PC-3 (cell line): ENCODE data around the gene RALGPS1. TPM values are rescaled to one million over a fixed set of nuclear protein-coding genes. Genes with fewer than 3 reads are reported as not detected.
A peak's percentile ranks its signal among the peaks of the same experiment; 100 is the strongest.

Source experiments
- ATAC-seq: fragments of 200-7000 bp; cut with Tn5 transposase; 2 replicates; pipeline ENCODE4 v1.9.1; 2020; ENCODE audit warnings: mild to moderate bottlenecking, moderate library complexity
- BruUV-seq: library from RNA; stranded (reverse); fragments of 400-500 nt; replicated peaks from 2 replicates; lab custom pipeline; 2021; lab: Mats Ljungman, UMichigan
- CTCF ChIA-PET: fragments of 300-600 bp; sonication (Branson Sonifier 250); formaldehyde crosslinking; loops from one replicate; lab custom pipeline; 2022; ENCODE audit warnings: antibody characterized with exemption; lab: Charles Lee
- POLR2A ChIA-PET: fragments of 300-600 bp; sonication (Branson Sonifier 250); formaldehyde crosslinking; loops from one replicate; lab custom pipeline; 2022; ENCODE audit warnings: antibody characterized with exemption; ENCODE audit not compliant: unreplicated experiment; lab: Charles Lee
- DNase-seq: peaks from one replicate; pipeline ENCODE4 v3.0.0-alpha.2; 2015
- H2AFZ ChIP-seq: fragments of 300-600 bp; sonication (generic); 2 replicates; pipeline ENCODE4 v1.6.0; 2016; ENCODE audit warnings: antibody characterized with exemption, low read length
- H3F3A ChIP-seq: fragments of 300-600 bp; sonication (generic); one replicate; pipeline ENCODE4 v1.6.0; 2017; ENCODE audit warnings: antibody characterized with exemption, low read length, control low read depth, mild to moderate bottlenecking; ENCODE audit not compliant: unreplicated experiment
- H3K27ac ChIP-seq: fragments of 300-600 bp; sonication (generic); 2 replicates; pipeline ENCODE4 v1.5.1; 2016; ENCODE audit warnings: mild to moderate bottlenecking, low read length
- H3K27me3 ChIP-seq: fragments of 300-600 bp; sonication (generic); 2 replicates; pipeline ENCODE4 v1.6.1; 2016; ENCODE audit warnings: low read length, mixed read lengths
- H3K36me3 ChIP-seq: fragments of 300-600 bp; sonication (generic); 2 replicates; pipeline ENCODE4 v1.6.1; 2016; ENCODE audit warnings: low read depth, mixed run types, low read length, mixed read lengths
- H3K4me1 ChIP-seq: fragments of 300-600 bp; sonication (generic); 2 replicates; pipeline ENCODE4 v1.5.1; 2016; ENCODE audit warnings: low read length; ENCODE audit not compliant: insufficient read depth
- H3K4me2 ChIP-seq: fragments of 300-600 bp; sonication (generic); 2 replicates; pipeline ENCODE4 v1.6.0; 2016; ENCODE audit warnings: low read length
- H3K4me3 ChIP-seq: fragments of 300-600 bp; sonication (generic); 2 replicates; pipeline ENCODE4 v1.5.1; 2016; ENCODE audit warnings: mild to moderate bottlenecking, low read length, mixed read lengths
- H3K79me2 ChIP-seq: fragments of 300-600 bp; sonication (generic); 2 replicates; pipeline ENCODE4 v1.6.1; 2017; ENCODE audit warnings: low read length, mixed read lengths
- H3K9ac ChIP-seq: fragments of 300-600 bp; sonication (generic); 2 replicates; pipeline ENCODE4 v1.6.0; 2016; ENCODE audit warnings: mild to moderate bottlenecking, low read length
- H3K9me2 ChIP-seq: fragments of 300-600 bp; sonication (generic); replicated peaks from 2 replicates; pipeline ENCODE4 v1.6.1; 2016; ENCODE audit warnings: mixed run types, low read length, mixed read lengths
- H3K9me3 ChIP-seq: fragments of 300-600 bp; sonication (generic); 2 replicates; pipeline ENCODE4 v1.6.1; 2016; ENCODE audit warnings: low read length, mixed read lengths
- H4K20me1 ChIP-seq: fragments of 300-600 bp; sonication (generic); 2 replicates; pipeline ENCODE4 v1.6.1; 2016; ENCODE audit warnings: low read length, mixed read lengths
- EZH2 ChIP-seq: fragments of 300-600 bp; sonication (generic); IDR thresholded peaks from one replicate; pipeline ENCODE4 v1.6.1; 2017; ENCODE audit warnings: antibody characterized with exemption, mild to moderate bottlenecking, low read length; ENCODE audit not compliant: unreplicated experiment
- EZH2phosphoT487 ChIP-seq: fragments of 300-600 bp; sonication (generic); IDR thresholded peaks from 2 replicates; pipeline ENCODE4 v1.6.1; 2018; ENCODE audit warnings: mild to moderate bottlenecking, antibody characterized with exemption, low read length, borderline replicate concordance
- intact Hi-C: fragments of 100-400 bp; cut with micrococcal nuclease; formaldehyde crosslinking; loops from 2 replicates; pipeline ENCODE4 v1.9.0; 2023
- total RNA-seq: library from RNA; depleted of rRNA; stranded (reverse); fragments of >200 nt; gene quantifications from 2 replicates; pipeline ENCODE4 v1.2.3, GENCODE V29; 2014
- TF ChIP-seq, protein P1 (sequence below): fragments of 300-600 bp; sonication (generic); conservative IDR thresholded peaks from 2 replicates; pipeline ENCODE4 v1.5.1; 2017; ENCODE audit warnings: antibody characterized with exemption, low read depth, mild to moderate bottlenecking, low read length

Gene RALGPS1
- total RNA-seq, 1 experiment from 2014 or later: 10.2 TPM

GRCh38 chr9:127224883-127225739 is 310.5 kb downstream of the RALGPS1 start:
- DNase-seq: peak; percentile 71
- H3K4me2 ChIP-seq: peak overlapping the region; percentile 93
- no peaks in the 10 kb centered on the region for H3K79me2 ChIP-seq
- no peaks in the 10 kb centered on the region for H3F3A ChIP-seq
- no peaks in the 10 kb centered on the region for H3K27me3 ChIP-seq
- intact Hi-C loops: loop anchor here (5.0 kb wide), 1 partner anchor 172 kb away; the partner anchor contains the start of gene SLC2A8
- BruUV-seq: no TSS peak
- H3K27ac ChIP-seq: no peak overlapping the region
- no peaks in the 10 kb centered on the region for H3K9me3 ChIP-seq
- H3K4me1 ChIP-seq: peaks cover 6% of the 10 kb centered on the region; the same call in 1 of the 2 replicates
- ATAC-seq: peak; percentile 74
- H2AFZ ChIP-seq: peak overlapping the region; percentile 96
- TF ChIP-seq EZH2phosphoT487 (no peak), EZH2 (no peak)
- TF ChIP-seq, protein P1, sequence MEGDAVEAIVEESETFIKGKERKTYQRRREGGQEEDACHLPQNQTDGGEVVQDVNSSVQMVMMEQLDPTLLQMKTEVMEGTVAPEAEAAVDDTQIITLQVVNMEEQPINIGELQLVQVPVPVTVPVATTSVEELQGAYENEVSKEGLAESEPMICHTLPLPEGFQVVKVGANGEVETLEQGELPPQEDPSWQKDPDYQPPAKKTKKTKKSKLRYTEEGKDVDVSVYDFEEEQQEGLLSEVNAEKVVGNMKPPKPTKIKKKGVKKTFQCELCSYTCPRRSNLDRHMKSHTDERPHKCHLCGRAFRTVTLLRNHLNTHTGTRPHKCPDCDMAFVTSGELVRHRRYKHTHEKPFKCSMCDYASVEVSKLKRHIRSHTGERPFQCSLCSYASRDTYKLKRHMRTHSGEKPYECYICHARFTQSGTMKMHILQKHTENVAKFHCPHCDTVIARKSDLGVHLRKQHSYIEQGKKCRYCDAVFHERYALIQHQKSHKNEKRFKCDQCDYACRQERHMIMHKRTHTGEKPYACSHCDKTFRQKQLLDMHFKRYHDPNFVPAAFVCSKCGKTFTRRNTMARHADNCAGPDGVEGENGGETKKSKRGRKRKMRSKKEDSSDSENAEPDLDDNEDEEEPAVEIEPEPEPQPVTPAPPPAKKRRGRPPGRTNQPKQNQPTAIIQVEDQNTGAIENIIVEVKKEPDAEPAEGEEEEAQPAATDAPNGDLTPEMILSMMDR: no peak
- peak overlapping the region; percentile 75 for H3K4me3 ChIP-seq
- ChIA-PET POLR2A (interaction anchor here (0.7 kb wide), 1 partner anchor 20 kb away, joined by 6 read pairs; no protein-coding TSS in a partner anchor), CTCF (interaction anchor here (0.6 to 1.0 kb wide), 8 partner anchors 9 to 388 kb away, joined by 3 to 13 read pairs (median 4); no protein-coding TSS in a partner anchor)
- H3K36me3 ChIP-seq: no peaks in the 10 kb centered on the region
- no peaks in the 10 kb centered on the region for H3K9me2 ChIP-seq
- peak overlapping the region; percentile 57 for H3K9ac ChIP-seq
- no peaks in the 10 kb centered on the region for H4K20me1 ChIP-seq

DNA sequence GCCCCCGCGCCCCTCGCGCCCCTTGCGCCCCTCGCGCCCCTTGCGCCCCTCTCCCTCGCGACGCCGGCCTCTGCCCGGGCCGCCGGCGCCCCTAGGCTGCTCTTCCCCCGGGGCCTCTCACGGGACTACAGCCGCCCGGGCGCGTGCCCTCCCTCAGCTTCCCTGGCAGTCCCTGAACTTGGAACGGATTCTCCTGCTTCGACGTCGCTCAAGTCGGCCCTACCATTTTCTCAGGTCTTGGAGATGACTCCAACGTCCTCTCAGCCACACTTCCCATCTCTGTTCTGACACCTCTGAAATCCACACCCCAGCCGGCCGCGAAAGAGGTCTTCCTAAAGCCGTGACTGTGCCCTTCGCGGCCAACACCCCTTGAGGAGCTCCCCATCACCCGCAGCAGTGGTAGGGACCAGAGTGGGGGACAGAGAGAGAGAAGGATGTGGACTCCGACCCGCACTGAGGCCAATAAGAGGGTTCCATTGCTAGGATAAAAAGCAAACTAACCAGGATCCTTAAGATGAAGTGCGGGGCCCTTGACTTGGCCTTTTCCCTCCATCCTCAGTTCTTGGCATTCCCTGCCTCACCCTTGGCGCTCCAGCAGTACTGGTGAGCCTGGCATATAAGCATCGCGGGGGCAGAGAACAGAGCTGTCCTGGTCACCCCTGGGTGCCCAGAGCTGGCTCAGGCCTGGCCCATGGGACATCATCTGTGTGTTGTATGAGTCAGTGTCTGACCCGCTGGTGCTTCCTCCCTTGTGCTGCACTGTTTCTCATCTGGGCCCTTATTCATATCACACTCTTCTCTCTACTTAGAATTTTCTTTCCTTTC is 311.4 kb downstream of the RALGPS1 start:
- Histone ChIP-seq H2AFZ (0 out of 2 replicates have a peak overlapping the region, but pooled peaks have one; percentile 48), H3K27ac (no peak overlapping the region), H4K20me1 (no peaks in the 10 kb centered on the region), H3K79me2 (no peaks in the 10 kb centered on the region), H3K4me2 (peak overlapping the region; percentile 89), H3K4me1 (peaks cover 6% of the 10 kb centered on the region; the same call in 1 of the 2 replicates), H3K36me3 (no peaks in the 10 kb centered on the region), H3K27me3 (no peaks in the 10 kb centered on the region), H3K4me3 (peak overlapping the region; percentile 75), H3K9me2 (no peaks in the 10 kb centered on the region), H3K9me3 (no peaks in the 10 kb centered on the region), H3K9ac (no peak overlapping the region), H3F3A (no peaks in the 10 kb centered on the region)
- peak; percentile 23; the same call in 1 of the 2 replicates for ATAC-seq
- DNase-seq: peak; percentile 22
- intact Hi-C loops: loop anchor here (5.0 kb wide), 1 partner anchor 171 kb away; the partner anchor contains the start of gene SLC2A8
- CTCF ChIA-PET: no interaction called here
- POLR2A ChIA-PET: no interaction called here
- TF ChIP-seq EZH2phosphoT487 (no peak), EZH2 (no peak)
- BruUV-seq: no TSS peak
